GM12865 (cell line): ENCODE measurements around the gene GLOD5.

Source experiments
- DNase-seq: peaks from one replicate; pipeline ENCODE4 v3.0.0; 2010; ENCODE audit warnings: low read depth
- H3K4me3 ChIP-seq: 2 replicates; pipeline ENCODE4 v1.5.1; 2011; ENCODE audit warnings: mild to moderate bottlenecking, low read depth, low read length, control low read depth
- CTCF ChIP-seq: IDR thresholded peaks from 2 replicates; pipeline ENCODE4 v1.5.1; 2011; ENCODE audit warnings: low read length, control low read depth, low read depth, inconsistent platforms; ENCODE audit not compliant: insufficient read depth; ENCODE audit errors: missing control alignments

Gene GLOD5

GRCh38 chrX:48776818-48777439 lies 15.4 kb downstream of the GLOD5 start:
- H3K4me3 ChIP-seq, result no peak overlapping the region
- no peak for TF ChIP-seq CTCF
- DNase-seq, result no peak

GRCh38 chrX:48779399-48779798 lies 17.9 kb downstream of the GLOD5 start:
- no peak for DNase-seq
- no peak overlapping the region for H3K4me3 ChIP-seq
- TF ChIP-seq CTCF, result no peak

- no peak for DNase-seq
- no peak overlapping the region for H3K4me3 ChIP-seq
- TF ChIP-seq CTCF, result no peak
These were observed 20.2 kb downstream of the GLOD5 start for GRCh38 chrX:48781705-48782104.

GRCh38 chrX:48782216-48782615 lies 20.7 kb downstream of the GLOD5 start:
- TF ChIP-seq CTCF, result no peak
- H3K4me3 ChIP-seq, result no peak overlapping the region
- no peak for DNase-seq

DNA sequence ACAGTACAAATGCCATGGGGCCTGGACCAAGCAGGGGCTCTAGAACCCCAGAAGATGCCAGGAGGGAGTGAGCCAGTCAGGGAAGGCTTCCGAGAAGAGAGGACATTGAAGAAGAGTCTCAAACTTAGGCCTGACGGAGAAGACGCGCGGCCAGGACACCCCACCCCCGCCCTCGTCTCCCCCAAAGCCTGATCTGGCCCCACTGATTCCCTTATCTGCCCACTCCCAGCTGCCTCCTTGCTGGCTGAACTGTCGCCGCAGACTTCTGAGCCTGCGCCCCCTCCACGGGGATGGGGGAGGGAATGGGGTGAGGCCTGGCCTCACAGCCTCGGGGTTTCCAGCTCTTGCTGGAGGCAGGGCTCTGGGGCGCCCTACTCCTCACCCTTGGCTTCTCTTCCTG lies 21.2 kb downstream of the GLOD5 start:
- H3K4me3 ChIP-seq, result no peak overlapping the region
- no peak for TF ChIP-seq CTCF
- no peak for DNase-seq

DNA sequence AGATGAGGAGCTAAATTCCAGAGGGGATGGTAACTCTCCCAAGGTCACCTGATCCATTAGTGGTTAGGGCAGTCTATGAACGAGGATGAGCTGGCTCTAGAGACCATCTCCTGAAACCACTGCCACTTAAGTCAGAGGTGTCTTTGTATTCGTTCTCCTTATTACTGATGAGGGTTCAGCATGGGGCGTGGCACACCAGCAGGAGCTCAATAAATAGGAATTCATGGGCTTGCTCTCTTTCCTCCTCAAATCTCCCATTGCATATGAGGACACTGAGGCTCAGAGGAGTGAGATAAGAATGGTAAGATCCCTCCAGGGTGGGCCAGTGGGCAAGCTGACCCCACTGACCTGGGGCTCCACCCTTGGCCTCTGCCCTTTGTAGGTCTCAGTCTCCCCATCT lies 23.2 kb downstream of the GLOD5 start:
- no peak for DNase-seq
- no peak overlapping the region for H3K4me3 ChIP-seq
- no peak for TF ChIP-seq CTCF

DNA sequence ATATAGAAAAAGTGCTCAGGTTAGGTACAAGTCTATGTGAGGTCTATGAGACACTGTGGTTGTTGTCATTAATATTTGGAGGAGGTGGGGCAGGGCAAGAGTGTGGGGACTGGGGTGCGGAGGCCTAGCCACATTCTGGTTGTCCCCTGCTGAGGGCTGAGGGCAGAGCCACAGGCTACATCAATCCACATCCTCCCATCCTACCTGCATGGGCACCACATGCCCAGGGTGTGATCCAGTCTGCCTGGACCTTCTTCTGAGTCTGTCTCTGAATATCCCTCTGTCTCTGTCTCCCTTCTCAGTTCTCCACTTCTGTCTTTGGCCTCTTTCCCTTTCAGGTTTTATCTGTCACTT lies 23.6 kb downstream of the GLOD5 start:
- no peak for DNase-seq
- H3K4me3 ChIP-seq, result no peak overlapping the region
- no peak for TF ChIP-seq CTCF
